ENCODE measurements around the gene RAB44.

RAB44 gene

DNA sequence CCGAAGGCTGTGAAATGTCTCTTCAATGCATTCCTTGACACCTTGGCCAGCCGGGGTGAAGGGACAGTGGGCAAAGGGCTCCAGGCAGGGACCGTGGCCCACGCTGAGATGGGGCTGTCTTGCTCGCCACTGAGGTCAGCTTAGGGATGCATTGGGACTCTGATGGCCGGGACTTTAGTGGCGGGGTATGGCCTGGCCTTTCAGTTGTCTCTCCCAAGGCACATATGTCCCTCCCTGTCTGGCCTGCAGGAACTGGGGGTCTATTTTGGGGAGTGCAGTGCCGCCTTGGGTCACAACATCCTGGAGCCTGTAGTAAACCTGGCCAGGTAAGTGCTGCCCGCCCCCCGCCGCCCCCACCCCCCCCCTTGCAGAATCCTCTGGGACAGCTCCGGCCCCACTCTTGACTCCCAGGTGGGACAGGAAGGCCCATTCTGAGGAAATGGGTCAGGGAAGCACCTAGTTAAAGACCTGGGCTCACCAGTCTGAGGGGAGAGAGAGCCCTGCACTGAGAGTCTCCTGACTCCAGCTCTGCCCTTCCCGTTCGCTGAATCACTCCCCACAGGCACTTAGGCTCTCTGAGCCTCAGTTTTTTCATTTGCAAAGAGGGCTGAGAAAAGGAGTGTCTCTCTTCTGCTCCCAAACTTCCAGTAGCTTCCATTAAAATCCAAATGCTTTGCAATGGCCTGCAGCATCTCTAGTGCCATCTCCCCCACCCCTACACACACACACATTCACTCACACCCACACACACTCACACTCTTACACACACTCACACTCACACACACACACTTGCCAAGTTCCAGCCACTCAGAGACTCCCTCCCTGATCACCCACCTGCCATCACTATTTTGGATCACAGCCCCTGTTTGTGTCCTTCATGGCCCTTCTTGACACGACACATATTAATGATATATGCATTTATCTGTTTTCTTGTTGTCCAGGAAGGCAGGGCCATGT, 33.1 kb downstream of the RAB44 start:
- Histone ChIP-seq H3K79me2 (ENCODE audit: control insufficient read depth, low read length) (no peaks in the 10 kb centered on the region), H3K27ac (ENCODE audit: low read depth, low read length) (no peak overlapping the region), H3K36me3 (ENCODE audit: control insufficient read depth, low read length) (no peaks in the 10 kb centered on the region), H3K4me2 (ENCODE audit: low read length) (no peak overlapping the region), H3F3A (ENCODE audit: control insufficient read depth, insufficient read depth) (no peaks in the 10 kb centered on the region), H3K4me3 (ENCODE audit: low read length) (no peak overlapping the region), H4K20me1 (ENCODE audit: control insufficient read depth, insufficient read depth, low read depth, low read length) (no peaks in the 10 kb centered on the region), H3K27me3 (ENCODE audit: control insufficient read depth, low read length) (peaks cover 25% of the 10 kb centered on the region), H3K4me1 (ENCODE audit: control insufficient read depth, low read length) (peaks cover 2% of the 10 kb centered on the region; the same call in 1 of the 2 replicates), H3K9me3 (ENCODE audit: control insufficient read depth, insufficient read depth, low read length) (no peaks in the 10 kb centered on the region), H3K9me2 (replicated peaks; ENCODE audit: control insufficient read depth, low read length) (no peaks in the 10 kb centered on the region)
- TF ChIP-seq, protein P1, sequence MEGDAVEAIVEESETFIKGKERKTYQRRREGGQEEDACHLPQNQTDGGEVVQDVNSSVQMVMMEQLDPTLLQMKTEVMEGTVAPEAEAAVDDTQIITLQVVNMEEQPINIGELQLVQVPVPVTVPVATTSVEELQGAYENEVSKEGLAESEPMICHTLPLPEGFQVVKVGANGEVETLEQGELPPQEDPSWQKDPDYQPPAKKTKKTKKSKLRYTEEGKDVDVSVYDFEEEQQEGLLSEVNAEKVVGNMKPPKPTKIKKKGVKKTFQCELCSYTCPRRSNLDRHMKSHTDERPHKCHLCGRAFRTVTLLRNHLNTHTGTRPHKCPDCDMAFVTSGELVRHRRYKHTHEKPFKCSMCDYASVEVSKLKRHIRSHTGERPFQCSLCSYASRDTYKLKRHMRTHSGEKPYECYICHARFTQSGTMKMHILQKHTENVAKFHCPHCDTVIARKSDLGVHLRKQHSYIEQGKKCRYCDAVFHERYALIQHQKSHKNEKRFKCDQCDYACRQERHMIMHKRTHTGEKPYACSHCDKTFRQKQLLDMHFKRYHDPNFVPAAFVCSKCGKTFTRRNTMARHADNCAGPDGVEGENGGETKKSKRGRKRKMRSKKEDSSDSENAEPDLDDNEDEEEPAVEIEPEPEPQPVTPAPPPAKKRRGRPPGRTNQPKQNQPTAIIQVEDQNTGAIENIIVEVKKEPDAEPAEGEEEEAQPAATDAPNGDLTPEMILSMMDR (IDR thresholded peaks at IDR 0.05; ENCODE audit: low read depth, low read length, poor library complexity, severe bottlenecking): no peak
- no peak for TF ChIP-seq EZH2phosphoT487 (IDR thresholded peaks at IDR 0.05; ENCODE audit: borderline replicate concordance, low read length)

DNA sequence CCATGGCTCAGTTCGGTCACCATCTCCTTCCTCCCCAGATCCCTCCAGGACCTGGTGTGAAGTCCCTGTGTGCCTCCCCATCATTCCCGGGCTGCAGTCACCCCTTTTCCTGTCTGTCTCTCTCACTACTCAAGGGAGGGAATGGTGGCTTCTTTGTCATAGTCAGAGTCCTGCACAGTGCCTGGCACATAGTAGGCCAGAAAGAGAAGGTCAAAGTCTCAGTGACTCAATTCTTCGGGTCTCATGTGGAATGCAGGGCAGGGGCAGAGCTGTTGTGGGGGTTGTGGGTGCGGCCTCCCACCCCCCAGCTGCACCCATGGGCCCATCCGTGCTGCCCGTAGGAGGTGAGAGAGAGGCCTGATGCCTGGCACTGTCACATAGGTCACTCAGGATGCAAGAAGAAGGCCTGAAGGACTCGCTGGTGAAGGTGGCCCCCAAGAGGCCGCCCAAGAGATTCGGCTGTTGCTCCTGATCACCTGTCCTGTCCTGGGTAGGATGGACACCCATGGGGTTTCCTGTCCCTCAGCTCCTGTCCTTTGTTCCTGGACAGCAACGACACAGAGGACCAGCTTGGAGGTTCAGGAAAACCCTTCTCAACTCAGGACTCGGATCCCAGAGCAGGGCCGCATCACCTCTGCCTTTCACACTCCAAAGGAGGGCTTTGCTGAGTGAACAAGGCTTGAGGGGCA, 34.1 kb downstream of the RAB44 start:
- TF ChIP-seq, protein P1 (IDR thresholded peaks at IDR 0.05; ENCODE audit: low read depth, low read length, poor library complexity, severe bottlenecking): no peak
- Histone ChIP-seq H3F3A (ENCODE audit: control insufficient read depth, insufficient read depth) (no peaks in the 10 kb centered on the region), H3K79me2 (ENCODE audit: control insufficient read depth, low read length) (no peaks in the 10 kb centered on the region), H3K9me2 (replicated peaks; ENCODE audit: control insufficient read depth, low read length) (no peaks in the 10 kb centered on the region), H3K36me3 (ENCODE audit: control insufficient read depth, low read length) (no peaks in the 10 kb centered on the region), H3K27ac (ENCODE audit: low read depth, low read length) (no peak overlapping the region), H3K4me1 (ENCODE audit: control insufficient read depth, low read length) (no peaks in the 10 kb centered on the region), H3K4me3 (ENCODE audit: low read length) (no peak overlapping the region), H3K4me2 (ENCODE audit: low read length) (no peak overlapping the region), H4K20me1 (ENCODE audit: control insufficient read depth, insufficient read depth, low read depth, low read length) (no peaks in the 10 kb centered on the region), H3K27me3 (ENCODE audit: control insufficient read depth, low read length) (peaks cover 27% of the 10 kb centered on the region), H3K9me3 (ENCODE audit: control insufficient read depth, insufficient read depth, low read length) (no peaks in the 10 kb centered on the region)

GRCh38 chr6:36733300-36733699, 35.7 kb downstream of the RAB44 start:
- Histone ChIP-seq H3K4me1 (ENCODE audit: control insufficient read depth, low read length) (no peaks in the 10 kb centered on the region), H4K20me1 (ENCODE audit: control insufficient read depth, insufficient read depth, low read depth, low read length) (no peaks in the 10 kb centered on the region), H3K79me2 (ENCODE audit: control insufficient read depth, low read length) (no peaks in the 10 kb centered on the region), H3K9me2 (replicated peaks; ENCODE audit: control insufficient read depth, low read length) (no peaks in the 10 kb centered on the region), H3K4me3 (ENCODE audit: low read length) (no peak overlapping the region), H3K36me3 (ENCODE audit: control insufficient read depth, low read length) (no peaks in the 10 kb centered on the region), H3K27ac (ENCODE audit: low read depth, low read length) (no peak overlapping the region), H3F3A (ENCODE audit: control insufficient read depth, insufficient read depth) (no peaks in the 10 kb centered on the region), H3K27me3 (ENCODE audit: control insufficient read depth, low read length) (peaks cover 26% of the 10 kb centered on the region), H3K9me3 (ENCODE audit: control insufficient read depth, insufficient read depth, low read length) (no peaks in the 10 kb centered on the region), H3K4me2 (ENCODE audit: low read length) (no peak overlapping the region)
- TF ChIP-seq, protein P1 (IDR thresholded peaks at IDR 0.05; ENCODE audit: low read depth, low read length, poor library complexity, severe bottlenecking): no peak
- TF ChIP-seq EZH2phosphoT487 (IDR thresholded peaks at IDR 0.05; ENCODE audit: borderline replicate concordance, low read length): no peak
